ENCODE measurements around the gene REEP6. TPM values are rescaled to one million over a fixed set of nuclear protein-coding genes. Genes with fewer than 3 reads are reported as not detected.

The REEP6 gene
- total RNA-seq, 1 experiment from 2014 or later, result 0.45 TPM

- no peak for DNase-seq
- no peaks in the 10 kb centered on the region for H3K9me3 ChIP-seq (replicated peaks)
- no peaks in the 10 kb centered on the region for H3K36me3 ChIP-seq
- H3K27ac ChIP-seq, result no peak overlapping the region
- peaks cover under 1% of the 10 kb centered on the region; the same call in 1 of the 2 replicates for H3K4me1 ChIP-seq
- no peaks in the 10 kb centered on the region; the same call in 1 of the 2 replicates for H3K27me3 ChIP-seq
- no peak overlapping the region for H3K4me3 ChIP-seq
Measured at GRCh38 chr19:1466461-1467214, 24.3 kb upstream of the REEP6 start.

- Histone ChIP-seq H3K4me1 (peaks cover 2% of the 10 kb centered on the region; the same call in 1 of the 2 replicates), H3K27me3 (no peaks in the 10 kb centered on the region; the same call in 1 of the 2 replicates), H3K9me3 (replicated peaks) (no peaks in the 10 kb centered on the region), H3K27ac (no peak overlapping the region), H3K36me3 (no peaks in the 10 kb centered on the region), H3K4me3 (no peak overlapping the region)
- no peak for DNase-seq
Measured at GRCh38 chr19:1467215-1467489, 23.8 kb upstream of the REEP6 start.

GRCh38 chr19:1467490-1468273, 23.3 kb upstream of the REEP6 start:
- no peaks in the 10 kb centered on the region; the same call in 1 of the 2 replicates for H3K27me3 ChIP-seq

DNA sequence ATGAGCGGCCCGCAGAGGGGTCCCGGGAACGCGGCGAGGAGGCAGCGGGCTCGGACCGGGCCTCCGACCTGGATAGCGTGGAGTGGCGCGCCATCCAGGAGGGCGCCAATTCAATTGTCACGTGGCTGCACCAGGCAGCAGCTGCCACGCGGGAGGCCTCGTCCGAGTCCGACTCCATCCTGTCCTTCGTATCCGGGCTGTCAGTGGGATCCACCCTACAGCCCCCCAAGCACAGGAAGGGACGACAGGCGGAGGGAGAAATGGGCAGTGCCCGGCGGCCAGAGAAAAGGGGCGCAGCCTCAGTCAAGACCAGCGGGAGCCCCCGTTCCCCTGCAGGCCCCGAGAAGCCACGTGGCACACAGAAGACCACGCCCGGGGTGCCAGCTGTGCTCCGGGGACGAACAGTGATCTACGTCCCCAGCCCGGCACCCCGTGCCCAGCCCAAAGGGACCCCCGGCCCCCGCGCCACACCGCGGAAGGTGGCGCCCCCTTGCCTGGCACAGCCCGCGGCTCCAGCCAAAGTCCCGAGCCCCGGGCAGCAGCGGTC, 22.6 kb upstream of the REEP6 start:
- Histone ChIP-seq H3K27ac (no peak overlapping the region), H3K36me3 (no peaks in the 10 kb centered on the region), H3K4me1 (peaks cover 2% of the 10 kb centered on the region; the same call in 1 of the 2 replicates), H3K9me3 (replicated peaks) (no peaks in the 10 kb centered on the region), H3K4me3 (no peak overlapping the region), H3K27me3 (no peaks in the 10 kb centered on the region; the same call in 1 of the 2 replicates)
- no peak for DNase-seq

More at GRCh38 chr19:1467490-1468273, 23.3 kb upstream of the REEP6 start:
- no peak overlapping the region for H3K27ac ChIP-seq
- no peaks in the 10 kb centered on the region for H3K36me3 ChIP-seq
- H3K9me3 ChIP-seq (replicated peaks), result no peaks in the 10 kb centered on the region
- no peak overlapping the region for H3K4me3 ChIP-seq
- DNase-seq, result no peak
- peaks cover 2% of the 10 kb centered on the region; the same call in 1 of the 2 replicates for H3K4me1 ChIP-seq

- Histone ChIP-seq H3K4me3 (no peak overlapping the region), H3K36me3 (no peaks in the 10 kb centered on the region), H3K27ac (no peak overlapping the region), H3K4me1 (peaks cover 2% of the 10 kb centered on the region; the same call in 1 of the 2 replicates), H3K27me3 (no peaks in the 10 kb centered on the region; the same call in 1 of the 2 replicates), H3K9me3 (replicated peaks) (no peaks in the 10 kb centered on the region)
- no peak for DNase-seq
Measured at GRCh38 chr19:1468821-1469254, 22.1 kb upstream of the REEP6 start.

DNA sequence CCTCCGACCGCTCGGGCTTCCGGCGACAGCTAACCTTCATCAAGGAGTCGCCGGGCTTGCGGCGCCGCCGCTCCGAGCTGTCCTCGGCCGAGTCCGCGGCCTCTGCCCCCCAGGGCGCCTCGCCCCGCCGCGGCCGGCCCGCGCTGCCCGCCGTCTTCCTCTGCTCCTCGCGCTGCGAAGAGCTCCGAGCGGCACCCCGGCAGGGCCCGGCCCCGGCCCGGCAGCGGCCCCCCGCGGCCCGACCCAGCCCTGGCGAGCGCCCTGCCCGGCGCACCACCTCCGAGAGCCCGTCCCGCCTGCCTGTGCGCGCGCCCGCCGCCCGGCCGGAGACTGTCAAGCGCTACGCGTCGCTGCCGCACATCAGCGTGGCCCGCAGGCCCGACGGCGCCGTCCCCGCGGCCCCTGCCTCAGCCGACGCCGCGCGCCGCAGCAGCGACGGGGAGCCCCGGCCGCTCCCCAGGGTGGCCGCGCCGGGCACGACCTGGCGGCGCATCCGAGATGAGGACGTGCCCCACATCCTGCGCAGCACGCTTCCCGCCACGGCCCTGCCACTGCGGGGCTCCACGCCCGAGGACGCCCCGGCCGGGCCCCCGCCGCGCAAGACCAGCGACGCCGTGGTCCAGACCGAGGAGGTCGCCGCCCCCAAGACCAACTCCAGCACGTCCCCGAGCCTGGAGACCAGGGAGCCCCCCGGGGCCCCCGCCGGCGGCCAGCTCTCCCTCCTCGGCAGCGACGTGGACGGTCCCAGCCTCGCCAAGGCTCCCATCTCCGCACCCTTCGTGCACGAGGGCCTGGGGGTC, 21.5 kb upstream of the REEP6 start:
- Histone ChIP-seq H3K36me3 (no peaks in the 10 kb centered on the region), H3K4me3 (peak overlapping the region; percentile 57), H3K27me3 (no peaks in the 10 kb centered on the region; the same call in 1 of the 2 replicates), H3K4me1 (peaks cover 2% of the 10 kb centered on the region; the same call in 1 of the 2 replicates), H3K9me3 (replicated peaks) (no peaks in the 10 kb centered on the region), H3K27ac (no peak overlapping the region)
- DNase-seq, result no peak

GRCh38 chr19:1470055-1470304, 21.0 kb upstream of the REEP6 start:
- Histone ChIP-seq H3K4me3 (peak overlapping the region; percentile 57), H3K9me3 (replicated peaks) (no peaks in the 10 kb centered on the region), H3K4me1 (peaks cover 2% of the 10 kb centered on the region; the same call in 1 of the 2 replicates), H3K27me3 (no peaks in the 10 kb centered on the region; the same call in 1 of the 2 replicates), H3K27ac (no peak overlapping the region), H3K36me3 (no peaks in the 10 kb centered on the region)
- no peak for DNase-seq

DNA sequence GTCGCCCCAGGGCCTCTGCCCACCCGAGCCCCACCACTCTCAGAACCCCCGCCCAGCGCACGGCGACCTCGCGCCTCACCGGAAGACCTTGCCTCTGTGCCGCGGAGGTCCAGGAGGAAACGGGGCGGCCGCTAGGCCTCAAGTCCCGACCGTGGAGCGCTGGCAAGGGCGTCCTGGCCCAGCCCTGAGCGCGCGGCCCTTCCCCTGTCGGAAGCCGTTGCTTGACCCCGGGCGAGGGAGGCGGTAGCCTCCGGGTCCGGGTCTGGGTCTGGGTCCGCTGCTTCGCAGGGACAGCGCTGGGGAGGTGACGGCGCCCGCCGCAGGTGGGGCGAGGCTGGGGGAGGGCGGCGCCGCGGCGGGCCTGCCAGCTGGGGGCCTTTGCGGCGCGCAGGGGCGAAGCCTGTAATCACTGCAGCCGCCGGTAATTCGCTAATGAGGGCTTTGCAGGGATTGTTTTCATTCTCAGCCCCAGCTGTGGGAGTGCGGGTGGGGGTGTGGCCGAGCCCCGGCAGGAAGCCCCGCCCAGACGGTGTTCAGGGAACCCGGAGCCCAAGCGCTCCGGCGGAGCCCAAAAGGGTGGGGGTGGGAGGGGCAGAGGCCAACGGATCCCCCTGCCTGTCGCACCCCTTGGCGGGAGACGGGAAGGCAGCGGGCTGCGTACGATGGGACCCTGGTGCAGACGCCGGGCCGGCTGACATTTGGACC, 20.5 kb upstream of the REEP6 start:
- Histone ChIP-seq H3K9me3 (replicated peaks) (no peaks in the 10 kb centered on the region), H3K4me3 (peak overlapping the region; percentile 57), H3K36me3 (no peaks in the 10 kb centered on the region), H3K4me1 (peaks cover 2% of the 10 kb centered on the region; the same call in 1 of the 2 replicates), H3K27me3 (no peaks in the 10 kb centered on the region; the same call in 1 of the 2 replicates), H3K27ac (no peak overlapping the region)
- DNase-seq, result peak; percentile 75 to 76

GRCh38 chr19:1471010-1471514, 19.9 kb upstream of the REEP6 start:
- H3K27ac ChIP-seq, result no peak overlapping the region
- DNase-seq, result peak; percentile 71 to 77
- H3K9me3 ChIP-seq (replicated peaks), result no peaks in the 10 kb centered on the region
- H3K36me3 ChIP-seq, result no peaks in the 10 kb centered on the region
- H3K27me3 ChIP-seq, result no peaks in the 10 kb centered on the region; the same call in 1 of the 2 replicates
- H3K4me1 ChIP-seq, result peaks cover 2% of the 10 kb centered on the region; the same call in 1 of the 2 replicates
- H3K4me3 ChIP-seq, result peak overlapping the region; percentile 57

DNA sequence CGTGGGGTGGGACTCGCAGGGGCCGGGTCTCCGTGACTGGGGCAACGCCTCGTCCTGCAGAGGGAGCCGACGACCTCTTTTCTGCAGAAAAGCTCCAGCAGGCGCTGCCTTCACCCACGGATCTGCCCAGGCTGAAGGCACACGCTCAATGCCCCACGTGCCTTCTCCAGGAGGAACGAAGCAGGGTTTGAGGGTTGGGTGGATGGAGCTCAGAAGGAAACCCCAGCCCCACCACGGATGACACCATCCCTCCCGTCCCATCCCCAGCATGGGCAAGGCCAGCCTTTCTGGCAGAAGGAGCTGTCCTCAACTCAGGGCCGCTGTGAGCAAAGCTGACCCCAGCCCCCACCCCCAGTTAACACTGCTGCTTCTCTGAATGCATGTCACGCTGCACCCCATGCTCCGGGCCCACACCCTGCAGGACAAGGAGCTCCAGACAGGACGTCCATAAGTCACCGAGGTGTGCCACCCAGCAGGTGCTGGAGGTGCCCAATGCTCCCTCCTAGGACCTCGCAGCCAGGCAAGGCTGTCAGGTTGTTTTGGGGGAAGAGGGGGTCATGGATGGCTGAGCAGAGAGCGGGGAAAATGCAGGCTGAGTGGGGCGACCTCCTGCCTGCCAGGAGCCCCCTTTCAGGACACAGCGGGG, 19.3 kb upstream of the REEP6 start:
- H3K27me3 ChIP-seq, result no peaks in the 10 kb centered on the region; the same call in 1 of the 2 replicates
- H3K4me1 ChIP-seq, result peaks cover 2% of the 10 kb centered on the region; the same call in 1 of the 2 replicates
- no peaks in the 10 kb centered on the region for H3K36me3 ChIP-seq
- H3K27ac ChIP-seq, result no peak overlapping the region
- DNase-seq, result no peak
- no peak overlapping the region for H3K4me3 ChIP-seq
- H3K9me3 ChIP-seq (replicated peaks), result no peaks in the 10 kb centered on the region

DNA sequence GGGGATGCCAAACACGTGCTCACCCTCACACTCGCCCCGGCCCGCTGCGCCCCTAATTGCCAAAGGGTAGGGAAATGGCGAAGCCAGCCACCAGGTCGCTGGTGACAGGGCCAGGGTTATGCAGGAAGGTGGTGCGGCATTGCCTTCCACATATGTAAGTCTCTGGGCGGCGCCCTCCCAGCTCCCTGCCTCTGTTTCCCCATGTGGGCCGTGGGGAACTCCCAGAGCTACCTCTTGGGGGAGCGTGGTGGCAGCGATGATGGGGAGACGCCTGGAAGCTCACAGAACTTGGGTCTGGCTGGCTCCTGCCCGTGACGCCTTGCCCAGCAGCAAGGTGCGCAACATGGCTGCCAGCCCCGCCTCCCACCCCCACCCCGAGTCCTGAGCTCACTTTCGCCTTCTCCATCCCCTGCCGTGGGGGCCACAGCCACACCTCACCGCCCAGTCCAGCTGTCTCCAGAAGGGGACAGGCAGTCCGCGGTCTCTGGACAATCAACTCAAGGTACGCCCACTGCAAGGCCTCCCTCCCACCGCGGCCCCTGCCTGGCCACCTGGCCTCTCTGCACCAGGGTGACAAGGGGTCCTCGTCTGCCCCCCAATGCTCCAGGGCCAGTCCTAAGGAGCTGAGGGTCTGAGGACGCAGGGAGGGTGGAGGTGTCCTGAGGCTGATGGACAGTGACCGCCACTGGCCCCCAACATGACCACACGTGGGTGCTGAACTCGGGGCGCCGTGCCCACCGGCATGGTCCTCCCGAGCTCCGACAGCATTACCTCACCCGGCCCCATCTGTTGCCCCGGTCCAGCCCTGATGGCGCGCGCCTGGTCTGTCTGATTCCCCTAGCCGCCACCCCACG, 18.5 kb upstream of the REEP6 start:
- peaks cover 2% of the 10 kb centered on the region; the same call in 1 of the 2 replicates for H3K4me1 ChIP-seq
- H3K36me3 ChIP-seq, result peaks cover 2% of the 10 kb centered on the region; the same call in 1 of the 2 replicates
- H3K27me3 ChIP-seq, result no peaks in the 10 kb centered on the region; the same call in 1 of the 2 replicates
- H3K27ac ChIP-seq, result no peak overlapping the region
- no peak for DNase-seq
- H3K4me3 ChIP-seq, result no peak overlapping the region
- no peaks in the 10 kb centered on the region for H3K9me3 ChIP-seq (replicated peaks)

- peaks cover 4% of the 10 kb centered on the region; the same call in 1 of the 2 replicates for H3K36me3 ChIP-seq
- H3K27me3 ChIP-seq, result no peaks in the 10 kb centered on the region; the same call in 1 of the 2 replicates
- H3K4me1 ChIP-seq, result peaks cover 2% of the 10 kb centered on the region; the same call in 1 of the 2 replicates
Measured at GRCh38 chr19:1473085-1473851, 17.7 kb upstream of the REEP6 start.

More at GRCh38 chr19:1473085-1473851, 17.7 kb upstream of the REEP6 start:
- DNase-seq, result no peak
- H3K9me3 ChIP-seq (replicated peaks), result no peaks in the 10 kb centered on the region
- H3K27ac ChIP-seq, result no peak overlapping the region
- H3K4me3 ChIP-seq, result no peak overlapping the region
